GM12878 (cell line): ENCODE results near the gene CREG1. TPM values are rescaled to one million over a fixed set of nuclear protein-coding genes. Genes with fewer than 3 reads are reported as not detected.

Experiments used
- ATF3 ChIP-seq: IDR thresholded peaks from 2 replicates; pipeline ENCODE4 v1.6.1; 2011; ENCODE audit warnings: low read depth, mild to moderate bottlenecking, low read length, moderate library complexity, borderline replicate concordance; ENCODE audit errors: extremely low read depth
- LARP7 ChIP-seq: fragments of 450-650 bp; IDR thresholded peaks from 2 replicates; pipeline ENCODE4 v1.6.1; 2017; ENCODE audit warnings: mild to moderate bottlenecking
- MEF2B ChIP-seq: fragments of 450-650 bp; IDR thresholded peaks from 2 replicates; pipeline ENCODE4 v1.6.1; 2018; ENCODE audit warnings: mild to moderate bottlenecking, moderate library complexity; ENCODE audit not compliant: partially characterized antibody, poor library complexity, severe bottlenecking
- SMC3 ChIP-seq: IDR thresholded peaks from 2 replicates; pipeline ENCODE4 v1.6.1; 2011; ENCODE audit warnings: low read length, improper control_type of control experiment, borderline replicate concordance
- ZNF592 ChIP-seq: fragments of 450-650 bp; IDR thresholded peaks from 2 replicates; pipeline ENCODE4 v1.6.1; 2017; ENCODE audit warnings: mild to moderate bottlenecking, moderate library complexity
- polyA plus RNA-seq, 11 experiments: library from polyadenylated mRNA; depleted of rRNA in 4 of 11; unstranded in 6 of 11; stranded (reverse) in 5 of 11; fragments of >200 nt; fragmentation: Nextera tagmentation in 4 of 11; fragmentation: Illumina TruSeq in 1 of 11; extraction: Ambion mirVana in 4 of 11; extraction: Trizol in 1 of 11; gene quantifications; 1 replicate in 1 of 11; 2 replicates in 10 of 11; pipeline versions ENCODE4 v1.2.1 to v1.2.3, GENCODE V29; 2011 to 2016; ENCODE audit warnings: inconsistent platforms in 2 of 11, missing spikeins in 2 of 11, low read depth in 1 of 11
- total RNA-seq, 4 experiments: library from RNA; depleted of rRNA in 3 of 4; stranded (reverse); fragments of >200 nt in 3 of 4; fragmentation: Illumina TruSeq in 1 of 4; extraction: Trizol in 1 of 4; gene quantifications; 2 replicates each; pipeline versions ENCODE4 v1.2.1 to v1.2.3, GENCODE V29; 2013 to 2021

The CREG1 gene
- total and polyA plus RNA-seq, 10 of the 15 experiments (the other 5 are each of a cell fraction or from before 2014, with no cell fraction given), result 5.3 to 43.8 (median 22.1) TPM

GRCh38 chr1:167533851-167534300 lies 19.7 kb downstream of the CREG1 start (continued):
- TF ChIP-seq ZNF592 (0 out of 2 replicates have a peak, but pooled peaks have one; percentile 46), ATF3 (no peak), MEF2B (no peak), SMC3 (peak; percentile 78), LARP7 (peak; percentile 49; the same call in 1 of the 2 replicates)
- TF ChIP-seq, all 136 proteins: peak for 10
